Stimulated activated CD8-positive, alpha-beta memory T cell treated with anti-CD3 and anti-CD28 coated beads, Interleukin-12 subunit alpha, Interleukin-12 subunit beta, amount 100 ng/mL, for 4 hours (primary cell): ENCODE measurements around the gene CDCA3.
A peak's percentile ranks its signal among the peaks of the same experiment; 100 is the strongest.
"Not testable (repeated sequence)": the region's sequence is repeated elsewhere in the genome, so short reads cannot be mapped to it uniquely, and the experiment has no call there.

Experiments used
- DNase-seq: peaks from one replicate; pipeline ENCODE4 v3.0.0-alpha.2; 2020; ENCODE audit warnings: low read depth

The CDCA3 gene

GRCh38 chr12:6872073-6873048, 21.3 kb upstream of the CDCA3 start:
- DNase-seq, result peak; percentile 74

DNA sequence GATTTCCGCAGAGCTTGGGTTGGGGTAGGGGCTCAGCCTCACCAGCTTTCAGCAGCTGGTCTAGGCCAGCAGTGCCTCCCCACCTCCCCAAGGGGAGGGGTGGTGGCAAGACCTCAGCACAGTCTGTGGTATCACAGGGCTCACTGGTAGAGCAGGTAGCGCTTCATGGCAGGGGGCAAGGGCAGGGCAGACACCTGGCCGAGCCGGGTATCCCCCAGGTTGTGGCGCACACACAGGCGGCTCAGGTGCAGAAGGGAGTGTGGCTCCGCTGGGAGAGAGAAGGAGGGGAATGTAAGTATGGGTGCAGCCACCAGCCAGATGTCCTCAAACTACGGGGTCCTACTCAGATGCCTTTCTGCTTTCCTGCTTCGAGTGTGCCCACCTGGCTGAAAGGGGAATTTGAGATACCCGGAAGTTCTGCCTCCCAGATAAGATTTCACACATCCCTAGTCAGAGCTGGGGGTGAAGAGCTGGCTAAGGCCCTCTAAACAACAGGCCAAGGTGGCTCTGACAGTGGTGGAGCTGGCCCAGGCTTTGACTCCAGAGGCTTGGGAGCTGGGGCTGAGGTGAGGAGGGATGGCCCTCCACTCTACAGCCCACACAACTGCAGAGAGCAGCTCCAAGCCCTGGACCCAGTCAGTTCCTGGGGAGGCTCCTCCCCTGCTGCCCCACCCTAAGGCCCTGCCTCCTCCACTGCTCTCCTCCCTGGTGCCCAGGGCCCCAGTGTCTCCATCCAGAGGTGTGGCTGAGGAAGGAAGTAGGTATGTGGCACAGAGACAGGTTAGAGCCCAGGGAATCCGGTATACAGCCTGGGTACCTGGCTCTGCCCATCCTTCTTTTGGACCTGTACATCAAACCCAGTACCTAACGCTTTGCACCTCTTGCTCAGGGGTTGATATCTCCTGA, 20.2 kb upstream of the CDCA3 start:
- DNase-seq, result no peak

DNA sequence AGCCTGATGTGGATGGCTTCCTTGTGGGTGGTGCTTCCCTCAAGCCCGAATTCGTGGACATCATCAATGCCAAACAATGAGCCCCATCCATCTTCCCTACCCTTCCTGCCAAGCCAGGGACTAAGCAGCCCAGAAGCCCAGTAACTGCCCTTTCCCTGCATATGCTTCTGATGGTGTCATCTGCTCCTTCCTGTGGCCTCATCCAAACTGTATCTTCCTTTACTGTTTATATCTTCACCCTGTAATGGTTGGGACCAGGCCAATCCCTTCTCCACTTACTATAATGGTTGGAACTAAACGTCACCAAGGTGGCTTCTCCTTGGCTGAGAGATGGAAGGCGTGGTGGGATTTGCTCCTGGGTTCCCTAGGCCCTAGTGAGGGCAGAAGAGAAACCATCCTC, 19.2 kb upstream of the CDCA3 start:
- DNase-seq, result not testable (repeated sequence)

DNA sequence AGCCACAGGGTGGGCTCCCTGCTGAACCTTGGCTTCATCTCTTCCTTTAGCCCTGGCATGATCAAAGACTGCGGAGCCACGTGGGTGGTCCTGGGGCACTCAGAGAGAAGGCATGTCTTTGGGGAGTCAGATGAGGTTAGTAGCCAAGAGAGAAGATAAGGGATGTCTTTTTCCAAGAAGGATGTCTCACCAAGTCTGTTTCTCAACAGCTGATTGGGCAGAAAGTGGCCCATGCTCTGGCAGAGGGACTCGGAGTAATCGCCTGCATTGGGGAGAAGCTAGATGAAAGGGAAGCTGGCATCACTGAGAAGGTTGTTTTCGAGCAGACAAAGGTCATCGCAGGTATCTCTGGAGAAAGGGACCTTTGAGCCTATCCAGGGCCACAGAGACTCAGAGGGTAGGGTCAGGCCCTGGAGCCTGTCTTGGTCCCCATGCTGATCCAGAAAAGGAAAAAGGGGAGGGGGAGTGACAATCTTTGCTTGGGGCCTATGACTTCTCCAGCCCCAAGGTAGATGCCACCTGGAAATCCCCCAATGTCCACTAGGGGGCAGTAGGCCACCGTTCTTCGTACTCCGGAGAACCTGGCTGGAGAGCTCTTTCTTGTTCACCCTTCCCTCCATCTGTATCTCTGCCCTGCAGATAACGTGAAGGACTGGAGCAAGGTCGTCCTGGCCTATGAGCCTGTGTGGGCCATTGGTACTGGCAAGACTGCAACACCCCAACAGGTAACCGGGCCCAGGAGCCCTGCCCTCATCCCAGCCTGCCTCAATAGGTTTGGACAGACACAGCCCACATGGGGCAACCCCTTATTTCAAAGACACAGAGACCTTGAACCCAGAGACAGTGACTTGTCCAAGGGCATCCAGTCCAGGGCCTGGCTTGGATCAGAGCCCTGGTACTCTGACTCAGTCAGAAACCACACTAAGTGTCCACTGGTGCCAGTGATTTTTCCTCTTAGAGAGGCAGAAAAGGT, 18.2 kb upstream of the CDCA3 start:
- peak; percentile 62 for DNase-seq

DNA sequence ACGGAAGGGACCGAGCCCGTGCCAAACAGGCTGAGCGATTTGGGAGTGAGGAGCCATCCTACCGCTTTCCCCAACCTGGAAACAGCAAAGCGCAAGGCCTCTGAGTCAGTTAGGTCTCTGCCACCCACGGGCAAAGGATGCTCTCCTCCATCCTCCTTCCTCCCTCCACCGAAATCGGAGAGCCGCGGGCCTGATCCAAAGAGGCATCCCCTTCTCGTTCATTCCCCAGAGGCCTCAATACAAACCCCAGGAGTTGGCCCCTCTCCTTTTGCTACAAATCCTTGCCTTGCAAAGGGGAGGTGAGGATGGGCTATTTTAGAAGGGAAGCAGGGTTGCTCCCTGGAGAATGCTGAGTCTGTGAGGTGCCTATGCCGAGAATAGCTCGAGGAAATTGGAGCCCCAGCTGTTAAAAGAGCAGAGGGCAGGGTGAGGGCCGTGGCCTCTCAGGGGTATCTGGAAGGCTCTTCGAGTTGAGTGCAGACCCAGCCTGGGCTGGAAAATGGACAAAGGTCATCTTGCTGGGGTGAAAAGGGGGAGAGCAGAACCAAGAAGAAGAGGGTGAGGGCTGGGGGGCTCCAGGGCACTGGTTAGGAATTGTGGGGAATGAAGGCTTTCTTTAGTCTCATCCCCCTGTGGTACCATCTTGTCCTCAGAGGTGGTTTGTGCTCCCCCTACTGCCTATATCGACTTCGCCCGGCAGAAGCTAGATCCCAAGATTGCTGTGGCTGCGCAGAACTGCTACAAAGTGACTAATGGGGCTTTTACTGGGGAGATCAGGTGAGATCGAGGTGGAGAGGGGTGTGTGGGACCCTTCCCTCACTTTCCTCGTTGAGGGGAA, 17.3 kb upstream of the CDCA3 start:
- DNase-seq, result no peak

DNA sequence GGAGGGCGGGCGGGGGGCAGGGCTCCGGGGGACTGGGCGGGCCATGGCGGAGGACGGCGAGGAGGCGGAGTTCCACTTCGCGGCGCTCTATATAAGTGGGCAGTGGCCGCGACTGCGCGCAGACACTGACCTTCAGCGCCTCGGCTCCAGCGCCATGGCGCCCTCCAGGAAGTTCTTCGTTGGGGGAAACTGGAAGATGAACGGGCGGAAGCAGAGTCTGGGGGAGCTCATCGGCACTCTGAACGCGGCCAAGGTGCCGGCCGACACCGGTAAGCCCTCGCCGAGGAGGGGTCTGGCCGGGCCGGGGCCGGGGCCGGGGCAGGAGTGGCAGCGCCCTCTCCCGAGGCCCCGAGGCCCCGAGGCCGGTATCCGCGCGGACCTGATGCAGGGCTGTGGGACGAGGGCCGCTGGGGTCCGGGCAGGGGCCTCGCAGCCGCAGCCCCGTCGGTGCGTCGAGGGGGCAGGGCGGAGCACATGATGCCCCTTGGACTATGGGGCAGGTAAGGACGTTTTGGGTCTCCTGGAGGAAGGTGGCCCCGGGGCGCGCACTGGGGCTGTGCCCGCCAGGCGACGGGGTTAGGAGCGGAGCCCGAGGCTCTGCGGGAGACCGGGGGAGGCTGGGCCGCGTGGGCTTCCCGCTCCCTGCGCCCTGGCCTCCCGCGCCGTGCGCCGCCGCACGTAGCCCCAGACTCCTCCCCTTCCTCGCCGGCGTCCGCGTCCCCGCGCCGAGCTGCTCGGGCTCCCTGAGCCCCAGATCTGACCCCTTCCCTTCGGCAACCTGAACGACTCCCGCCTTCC, 16.5 kb upstream of the CDCA3 start, which contains the start of gene TPI1:
TPI1 (plus strand) TSS at position 119 of the 798 bp plus-strand sequence; CDS start at position 155, 36 bp downstream.
- peak; percentile 70 for DNase-seq

DNA sequence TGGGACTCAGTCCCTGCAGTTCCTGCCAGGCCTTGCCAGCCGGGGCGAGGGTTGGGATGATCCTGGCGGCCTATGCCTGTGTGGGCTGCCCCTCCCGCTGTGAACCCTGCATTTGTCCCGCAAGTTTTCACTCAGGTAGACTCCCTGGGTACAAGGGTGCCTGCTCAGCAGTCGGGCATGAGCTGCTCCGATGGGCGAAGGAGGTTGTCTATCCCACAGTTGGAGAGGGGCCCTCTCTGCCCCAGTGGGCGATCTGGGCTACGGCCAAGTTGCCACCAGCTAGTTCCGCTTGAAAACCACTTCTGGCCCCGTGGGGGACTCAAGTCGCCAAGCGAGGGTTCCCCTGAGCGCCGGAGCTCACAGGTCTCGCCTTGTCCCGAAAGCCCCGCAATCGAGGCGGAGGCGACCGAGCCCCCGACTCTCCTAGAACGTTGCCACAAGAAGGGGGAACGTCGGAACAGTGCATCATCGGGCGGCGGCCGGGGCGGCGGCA, 15.9 kb upstream of the CDCA3 start:
- DNase-seq, result no peak

DNA sequence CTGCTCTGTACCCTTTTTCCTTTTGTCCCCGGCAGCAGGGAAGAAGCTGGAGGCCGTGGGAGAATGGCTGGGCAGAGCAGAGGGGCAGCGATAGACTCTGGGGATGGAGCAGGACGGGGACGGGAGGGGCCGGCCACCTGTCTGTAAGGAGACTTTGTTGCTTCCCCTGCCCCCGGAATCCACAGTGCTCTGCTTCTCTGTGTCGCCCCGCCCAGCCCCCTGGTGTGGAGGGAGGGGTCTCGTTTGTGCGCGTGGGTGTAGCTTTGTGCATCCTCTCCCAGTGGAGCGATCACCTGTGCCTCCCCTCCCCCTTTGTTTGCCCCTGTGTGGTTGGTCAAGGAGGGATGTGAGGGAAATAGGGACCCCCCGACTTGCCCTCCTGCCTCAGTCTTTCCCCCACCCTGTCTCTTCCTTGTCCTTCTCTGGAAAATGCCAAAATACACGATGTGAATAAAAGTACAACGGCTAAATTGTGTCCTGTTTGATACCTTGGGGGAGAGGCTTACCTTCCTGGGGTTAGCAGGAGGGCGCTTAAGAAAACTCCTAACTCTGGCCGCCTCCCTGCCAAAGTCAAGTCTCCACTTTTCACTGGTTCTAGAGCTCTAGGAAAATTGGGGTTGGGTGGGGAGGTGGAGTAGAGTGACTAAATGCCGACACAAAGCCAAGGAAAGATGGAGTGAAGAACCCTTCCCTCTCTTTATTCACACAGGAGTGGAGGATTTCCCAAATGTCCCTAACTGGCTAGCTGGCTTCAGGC, 15.3 kb upstream of the CDCA3 start:
- DNase-seq, result no peak

DNA sequence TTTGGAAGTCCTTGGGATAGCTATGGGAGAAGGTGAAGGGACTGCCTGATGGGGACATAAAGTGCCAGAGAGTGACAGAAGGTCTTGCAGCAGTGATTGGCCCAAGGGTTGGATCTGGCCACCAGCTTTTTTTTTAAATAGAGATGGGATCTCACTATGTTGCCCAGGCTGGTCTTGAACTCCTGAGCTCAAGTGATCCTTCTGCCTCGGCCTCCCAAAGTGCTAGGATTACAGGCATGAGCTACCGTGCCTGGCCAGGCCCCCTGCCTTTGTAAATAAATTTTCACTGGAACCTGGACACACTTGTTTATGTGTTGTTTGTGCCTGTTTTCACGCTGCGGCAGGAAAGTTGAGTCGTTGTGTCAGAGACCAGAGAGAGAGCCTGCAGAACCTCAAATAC, 14.2 kb upstream of the CDCA3 start:
- not testable (repeated sequence) for DNase-seq

GRCh38 chr12:6863586-6864321, 12.7 kb upstream of the CDCA3 start:
- DNase-seq, result no peak

- DNase-seq, result no peak
These were observed 11.9 kb upstream of the CDCA3 start for GRCh38 chr12:6863033-6863432.

DNA sequence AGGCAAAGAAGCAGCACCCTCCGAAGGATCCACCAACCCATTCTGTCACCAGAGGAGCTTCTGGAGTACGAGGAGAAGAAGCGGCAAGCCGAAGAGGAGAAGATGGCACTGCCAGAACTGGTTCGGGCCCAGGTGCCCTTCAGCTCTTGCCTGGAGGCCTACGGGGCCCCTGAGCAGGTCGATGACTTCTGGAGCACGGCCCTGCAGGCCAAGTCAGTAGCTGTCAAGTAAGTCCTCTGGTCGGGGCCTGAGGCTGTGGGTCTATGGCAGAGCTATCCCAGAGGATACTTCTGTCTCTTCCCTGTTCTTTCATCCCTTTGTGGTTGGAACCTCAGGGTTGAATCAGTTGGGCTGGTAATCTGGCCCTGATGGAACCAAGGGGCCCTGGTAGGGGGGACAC, 10.3 kb upstream of the CDCA3 start:
- no peak for DNase-seq

GRCh38 chr12:6860942-6861341, 9.9 kb upstream of the CDCA3 start:
- DNase-seq, result no peak

DNA sequence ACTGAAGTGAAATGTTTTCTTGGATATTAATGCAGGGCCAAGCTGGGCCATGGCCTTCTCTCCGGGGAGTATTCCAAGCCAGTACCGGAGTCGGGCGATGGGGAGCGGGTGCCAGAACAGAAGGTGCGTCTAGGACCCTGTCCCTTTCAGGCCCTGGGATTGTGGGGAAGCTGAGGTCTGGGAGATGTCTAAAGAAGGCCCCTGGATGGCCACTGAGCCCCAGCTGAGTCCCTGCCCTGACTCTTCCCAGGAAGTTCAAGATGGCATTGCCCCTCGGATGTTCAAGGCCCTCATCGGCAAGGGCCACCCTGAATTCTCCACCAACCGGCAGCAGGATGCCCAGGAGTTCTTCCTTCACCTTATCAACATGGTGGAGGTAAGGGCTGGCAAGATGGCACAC, 9.0 kb upstream of the CDCA3 start:
- DNase-seq, result no peak

DNA sequence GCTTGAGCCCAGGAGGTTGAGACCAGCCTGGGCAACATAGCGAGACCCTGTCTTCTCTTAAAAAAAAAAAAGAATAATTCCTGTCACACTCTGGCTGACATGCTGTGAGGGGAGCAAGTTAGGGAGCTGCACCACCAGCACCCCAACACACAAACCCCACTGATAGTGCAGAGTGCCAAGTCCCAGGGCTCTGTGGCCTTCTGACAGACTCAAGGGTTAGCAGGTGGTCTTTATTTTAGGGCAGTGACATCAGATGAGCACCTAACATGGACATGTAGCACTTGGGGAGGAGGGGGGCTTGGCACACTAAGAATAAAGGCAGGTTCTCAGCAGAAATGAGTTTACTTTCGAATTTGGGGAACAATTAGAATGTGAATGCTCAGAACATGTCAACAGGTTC, 7.7 kb upstream of the CDCA3 start:
- no peak for DNase-seq

GRCh38 chr12:6855322-6855721, 4.2 kb upstream of the CDCA3 start:
- DNase-seq, result no peak

DNA sequence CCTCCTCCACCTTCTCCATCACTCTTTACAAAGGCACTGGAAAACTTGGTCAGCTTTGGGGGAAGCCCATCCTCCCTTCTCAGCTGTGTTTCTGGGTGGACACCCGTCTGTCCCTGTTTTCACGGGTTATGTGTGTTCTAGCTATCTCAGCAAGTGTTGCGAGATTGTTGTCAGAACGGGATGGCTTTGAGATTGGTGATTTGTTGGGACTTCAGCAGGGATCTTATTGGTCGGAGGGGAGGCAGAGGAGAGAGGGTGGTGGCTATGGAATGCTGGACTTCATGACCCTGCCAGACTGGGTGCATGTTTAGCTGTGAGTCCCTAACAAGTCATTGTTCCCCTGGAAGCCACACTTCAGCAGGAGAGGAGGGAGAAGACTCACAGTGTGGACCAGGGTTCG, 3.0 kb upstream of the CDCA3 start:
- DNase-seq, result no peak

DNA sequence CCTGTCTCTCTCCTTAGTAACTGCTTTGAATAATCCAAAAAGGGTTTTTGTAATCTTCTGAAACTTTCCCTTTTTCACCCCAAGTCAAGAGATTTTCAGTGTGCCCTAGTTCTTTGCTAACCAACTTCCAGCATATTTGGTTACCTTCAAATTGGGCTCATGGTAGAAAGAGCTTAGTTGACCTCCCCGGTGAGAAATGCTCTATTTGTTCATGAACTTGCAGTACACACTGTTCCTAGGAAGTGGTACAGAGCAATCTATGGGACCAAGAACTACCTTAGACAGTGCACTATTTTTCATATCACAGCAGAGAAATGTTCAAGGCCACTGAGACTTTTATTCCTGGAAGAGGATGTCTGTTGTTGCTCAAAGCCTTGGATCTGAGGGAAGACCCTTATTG, 2.5 kb upstream of the CDCA3 start:
- DNase-seq, result no peak
